OCI-LY1 (cell line): Measurements from ENCODE around the gene ZBTB20.

Experiments
- H2AFZ ChIP-seq: fragments of 200-600 bp; sonication (generic), shearing (Covaris generic); 2 replicates; pipeline ENCODE4 v1.6.0; 2014; ENCODE audit warnings: antibody characterized with exemption, mild to moderate bottlenecking, low read length
- H3F3A ChIP-seq: fragments of 200-600 bp; sonication (generic), shearing (Covaris generic); 2 replicates; pipeline ENCODE4 v1.6.0; 2014; ENCODE audit warnings: mild to moderate bottlenecking, antibody characterized with exemption, low read length, moderate library complexity; ENCODE audit not compliant: insufficient read depth
- H3K27ac ChIP-seq: fragments of 200-600 bp; sonication (generic); 2 replicates; pipeline ENCODE4 v1.5.1; 2014; ENCODE audit warnings: low read length, mixed run types, mild to moderate bottlenecking, low read depth; ENCODE audit not compliant: poor library complexity, severe bottlenecking
- H3K27me3 ChIP-seq: fragments of 200-600 bp; sonication (generic); 2 replicates; pipeline ENCODE4 v1.6.0; 2014; ENCODE audit warnings: antibody characterized with exemption, mild to moderate bottlenecking, low read length, moderate library complexity; ENCODE audit not compliant: insufficient read depth
- H3K36me3 ChIP-seq: fragments of 200-600 bp; sonication (generic); 2 replicates; pipeline ENCODE4 v1.6.1; 2014; ENCODE audit warnings: mild to moderate bottlenecking, antibody characterized with exemption, low read length, moderate library complexity, mixed read lengths; ENCODE audit not compliant: insufficient read depth
- H3K4me1 ChIP-seq: fragments of 200-600 bp; sonication (generic); 2 replicates; pipeline ENCODE4 v1.5.1; 2014; ENCODE audit warnings: mild to moderate bottlenecking, low read length, moderate library complexity; ENCODE audit not compliant: insufficient read depth, severe bottlenecking
- H3K4me2 ChIP-seq: fragments of 200-600 bp; sonication (generic), shearing (Covaris generic); 2 replicates; pipeline ENCODE4 v1.6.1; 2014; ENCODE audit warnings: low read length
- H3K4me3 ChIP-seq: fragments of 200-600 bp; sonication (generic); 2 replicates; pipeline ENCODE4 v1.5.1; 2014; ENCODE audit warnings: low read length, low read depth, mild to moderate bottlenecking, mixed read lengths; ENCODE audit not compliant: poor library complexity, severe bottlenecking
- H3K79me2 ChIP-seq: fragments of 200-600 bp; shearing (Covaris generic); 2 replicates; pipeline ENCODE4 v1.6.1; 2016; ENCODE audit warnings: mixed run types, low read length, mixed read lengths; ENCODE audit not compliant: insufficient read depth
- H3K9ac ChIP-seq: fragments of 200-600 bp; sonication (generic), shearing (Covaris generic); 2 replicates; pipeline ENCODE4 v1.6.1; 2014; ENCODE audit warnings: mild to moderate bottlenecking, low read length, mixed read lengths
- H3K9me2 ChIP-seq: fragments of 200-600 bp; sonication (generic), shearing (Covaris generic); 2 replicates; pipeline ENCODE4 v1.6.1; 2014; ENCODE audit warnings: low read depth, mild to moderate bottlenecking, low read length, mixed read lengths
- H3K9me3 ChIP-seq: fragments of 200-600 bp; shearing (Covaris generic); 2 replicates; pipeline ENCODE4 v1.6.1; 2014; ENCODE audit warnings: low read length, mixed read lengths
- H4K20me1 ChIP-seq: fragments of 200-600 bp; sonication (generic), shearing (Covaris generic); 2 replicates; pipeline ENCODE4 v1.6.0; 2016; ENCODE audit warnings: mild to moderate bottlenecking, low read length; ENCODE audit not compliant: insufficient read depth
- CTCF ChIP-seq: fragments of 200-600 bp; sonication (generic), shearing (Covaris generic); IDR thresholded peaks from 2 replicates; pipeline ENCODE4 v1.5.1; 2017; ENCODE audit warnings: mild to moderate bottlenecking, antibody characterized with exemption, low read length, moderate library complexity, mixed read lengths
- EZH2 ChIP-seq: fragments of 200-600 bp; sonication (generic), shearing (Covaris generic); IDR thresholded peaks from 2 replicates; pipeline ENCODE4 v1.8.0; 2017; ENCODE audit warnings: borderline replicate concordance, mixed run types, mild to moderate bottlenecking, antibody characterized with exemption, low read length, moderate library complexity, mixed read lengths

ZBTB20 gene

GRCh38 chr3:114697401-114697800 lies 449.7 kb downstream of the ZBTB20 start:
- Histone ChIP-seq H4K20me1 (no peaks in the 10 kb centered on the region), H3K4me2 (no peak overlapping the region), H3K4me3 (no peak overlapping the region), H3K27me3 (no peaks in the 10 kb centered on the region), H3K79me2 (no peaks in the 10 kb centered on the region), H3K27ac (no peak overlapping the region), H3F3A (no peaks in the 10 kb centered on the region), H3K9me3 (no peaks in the 10 kb centered on the region), H3K9ac (no peak overlapping the region), H2AFZ (no peak overlapping the region), H3K4me1 (no peaks in the 10 kb centered on the region), H3K9me2 (no peaks in the 10 kb centered on the region), H3K36me3 (no peaks in the 10 kb centered on the region)
- TF ChIP-seq CTCF (no peak), EZH2 (no peak)

- no peaks in the 10 kb centered on the region for H3K79me2 ChIP-seq
- no peak overlapping the region for H3K4me2 ChIP-seq
- H3K27me3 ChIP-seq, result no peaks in the 10 kb centered on the region
- no peaks in the 10 kb centered on the region for H3K36me3 ChIP-seq
- no peak overlapping the region for H3K9ac ChIP-seq
- no peaks in the 10 kb centered on the region for H3K9me2 ChIP-seq
- TF ChIP-seq EZH2 (no peak), CTCF (no peak)
- H4K20me1 ChIP-seq, result no peaks in the 10 kb centered on the region
- H3F3A ChIP-seq, result no peaks in the 10 kb centered on the region
- no peak overlapping the region for H3K4me3 ChIP-seq
- no peaks in the 10 kb centered on the region for H3K9me3 ChIP-seq
- no peak overlapping the region for H2AFZ ChIP-seq
- no peak overlapping the region for H3K27ac ChIP-seq
- no peaks in the 10 kb centered on the region for H3K4me1 ChIP-seq
These were observed 452.8 kb downstream of the ZBTB20 start for GRCh38 chr3:114694251-114694650.

GRCh38 chr3:114691871-114692270 lies 455.2 kb downstream of the ZBTB20 start:
- Histone ChIP-seq H3K27me3 (no peaks in the 10 kb centered on the region), H4K20me1 (no peaks in the 10 kb centered on the region), H3K79me2 (no peaks in the 10 kb centered on the region), H3F3A (no peaks in the 10 kb centered on the region), H3K9me2 (no peaks in the 10 kb centered on the region), H3K27ac (no peak overlapping the region), H3K4me1 (no peaks in the 10 kb centered on the region), H3K9ac (no peak overlapping the region), H3K36me3 (no peaks in the 10 kb centered on the region), H3K4me3 (no peak overlapping the region), H3K4me2 (no peak overlapping the region), H3K9me3 (no peaks in the 10 kb centered on the region), H2AFZ (no peak overlapping the region)
- TF ChIP-seq CTCF, result no peak
- no peak for TF ChIP-seq EZH2
